ENCODE measurements around the gene MANBA. TPM values are rescaled to one million over a fixed set of nuclear protein-coding genes. Genes with fewer than 3 reads are reported as not detected.

MANBA gene
- total RNA-seq, 6 experiments from 2014 or later, result 11.3 to 18.2 (median 13.9) TPM

DNA sequence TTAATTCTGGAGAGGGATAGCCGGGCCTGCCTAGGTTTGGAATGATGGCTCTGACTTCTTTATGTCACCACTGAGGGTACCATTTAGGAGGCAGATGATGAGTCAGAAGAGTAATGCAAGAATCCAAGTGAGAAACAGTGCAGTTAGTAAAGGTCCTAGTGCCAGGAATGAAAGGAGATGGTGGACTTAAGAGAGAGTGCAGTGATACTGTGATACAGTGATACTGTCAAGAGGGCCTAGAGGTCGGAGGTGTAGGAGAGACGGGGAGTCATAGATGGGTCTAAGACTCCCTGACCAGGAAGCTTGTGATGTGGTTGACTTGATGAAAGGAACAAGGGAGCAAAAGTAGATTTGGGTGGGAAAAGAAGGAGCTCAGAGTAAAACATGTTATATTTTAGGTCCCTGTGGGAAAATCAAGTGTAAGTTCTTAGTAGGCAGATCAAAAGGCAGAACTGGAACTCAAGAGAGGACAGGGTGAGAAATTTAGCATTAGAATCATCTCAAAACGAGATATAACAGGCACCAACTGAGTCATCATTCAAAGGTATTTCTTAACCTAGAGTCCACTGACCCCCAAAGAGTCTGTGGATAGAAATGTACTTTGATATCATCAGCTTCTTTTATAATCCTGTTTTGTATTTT, 174.6 kb downstream of the MANBA start:
- no peak overlapping the region for H3K4me3 ChIP-seq
- WGBS (ENCODE audit: insufficient coverage, low coverage, low lambda C conversion rate, missing lambda C conversion rate), result 86% methylated on average over 4 of the region's 4 CpGs
- ATAC-seq, result no peak

DNA sequence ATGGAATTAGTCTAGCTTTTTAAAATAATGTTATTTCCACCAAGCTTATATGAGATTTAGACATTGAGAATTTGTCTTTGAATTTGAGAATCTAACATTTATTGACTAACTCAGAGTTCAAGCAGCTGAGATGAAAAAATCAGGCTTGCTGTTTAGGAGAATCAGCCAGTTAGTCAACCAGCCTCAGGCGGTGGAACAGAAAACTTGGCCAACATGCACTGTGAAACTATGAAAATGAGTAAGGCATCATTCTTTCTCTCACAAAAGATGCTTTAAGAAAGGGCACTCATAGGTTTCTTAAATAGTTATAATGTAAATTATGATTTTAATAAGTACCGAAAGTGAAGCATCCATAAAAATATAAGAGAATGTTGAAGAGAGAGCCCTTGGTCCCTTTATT, 175.4 kb downstream of the MANBA start:
- DNase-seq (no peak), ATAC-seq (no peak)
- H3K4me1 ChIP-seq, result peaks cover 0 to 3% (median 0%) of the 10 kb centered on the region in 4 donors
- TF ChIP-seq, protein P1, sequence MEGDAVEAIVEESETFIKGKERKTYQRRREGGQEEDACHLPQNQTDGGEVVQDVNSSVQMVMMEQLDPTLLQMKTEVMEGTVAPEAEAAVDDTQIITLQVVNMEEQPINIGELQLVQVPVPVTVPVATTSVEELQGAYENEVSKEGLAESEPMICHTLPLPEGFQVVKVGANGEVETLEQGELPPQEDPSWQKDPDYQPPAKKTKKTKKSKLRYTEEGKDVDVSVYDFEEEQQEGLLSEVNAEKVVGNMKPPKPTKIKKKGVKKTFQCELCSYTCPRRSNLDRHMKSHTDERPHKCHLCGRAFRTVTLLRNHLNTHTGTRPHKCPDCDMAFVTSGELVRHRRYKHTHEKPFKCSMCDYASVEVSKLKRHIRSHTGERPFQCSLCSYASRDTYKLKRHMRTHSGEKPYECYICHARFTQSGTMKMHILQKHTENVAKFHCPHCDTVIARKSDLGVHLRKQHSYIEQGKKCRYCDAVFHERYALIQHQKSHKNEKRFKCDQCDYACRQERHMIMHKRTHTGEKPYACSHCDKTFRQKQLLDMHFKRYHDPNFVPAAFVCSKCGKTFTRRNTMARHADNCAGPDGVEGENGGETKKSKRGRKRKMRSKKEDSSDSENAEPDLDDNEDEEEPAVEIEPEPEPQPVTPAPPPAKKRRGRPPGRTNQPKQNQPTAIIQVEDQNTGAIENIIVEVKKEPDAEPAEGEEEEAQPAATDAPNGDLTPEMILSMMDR (IDR thresholded peaks at IDR 0.05), result no peak
- TF ChIP-seq POLR2A (IDR thresholded peaks at IDR 0.05), result no peak
- H3K27me3 ChIP-seq, result no peaks in the 10 kb centered on the region
- H3K36me3 ChIP-seq, result peaks cover 0 to 58% (median 19%) of the 10 kb centered on the region in 4 donors
- no peak overlapping the region for H3K27ac ChIP-seq
- intact Hi-C loops (cut with DNase I), result no loop called here
- no peaks in the 10 kb centered on the region for H3K9me3 ChIP-seq
- 87% methylated on average over 2 of the region's 2 CpGs for WGBS (ENCODE audit: insufficient coverage, low coverage, low lambda C conversion rate, missing lambda C conversion rate)
- no peak overlapping the region for H3K4me3 ChIP-seq

More for the DNA sequence above, 174.6 kb downstream of the MANBA start:
- intact Hi-C loops (cut with DNase I), result no loop called here
- DNase-seq, result no peak
- H3K9me3 ChIP-seq, result no peaks in the 10 kb centered on the region
- no peaks in the 10 kb centered on the region for H3K27me3 ChIP-seq
- H3K27ac ChIP-seq, result no peak overlapping the region
- H3K4me1 ChIP-seq, result no peaks in the 10 kb centered on the region
- TF ChIP-seq POLR2A (IDR thresholded peaks at IDR 0.05), result no peak
- TF ChIP-seq, protein P1 (IDR thresholded peaks at IDR 0.05), result no peak
- H3K36me3 ChIP-seq, result peaks cover 0 to 51% (median 17%) of the 10 kb centered on the region in 4 donors

DNA sequence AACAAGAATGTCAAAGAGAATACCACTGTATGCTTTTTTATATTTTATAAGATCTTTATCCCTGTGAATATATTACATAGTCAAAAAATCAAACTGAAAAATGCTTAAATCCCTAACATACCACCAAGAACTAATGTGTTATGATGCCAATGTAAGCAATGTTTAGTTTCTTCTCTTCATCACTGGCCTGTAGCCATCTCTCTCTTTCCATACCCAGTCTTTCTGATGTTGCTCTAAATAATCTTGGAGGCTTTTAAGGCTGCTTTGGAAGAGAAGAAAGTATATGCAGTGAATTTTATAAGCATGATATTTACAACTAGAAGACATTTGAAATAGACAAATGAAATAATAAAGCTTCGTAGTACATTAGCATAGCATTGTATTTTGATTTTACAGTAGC, 176.7 kb downstream of the MANBA start:
- TF ChIP-seq, protein P1 (IDR thresholded peaks at IDR 0.05), result no peak
- no peak for TF ChIP-seq POLR2A (IDR thresholded peaks at IDR 0.05)
- peaks cover 0 to 60% (median 20%) of the 10 kb centered on the region in 4 donors for H3K36me3 ChIP-seq
- no peaks in the 10 kb centered on the region for H3K9me3 ChIP-seq
- H3K27me3 ChIP-seq, result no peaks in the 10 kb centered on the region
- H3K4me1 ChIP-seq, result peaks cover 0 to 10% (median 0%) of the 10 kb centered on the region in 4 donors
- ATAC-seq (no peak), DNase-seq (no peak)
- intact Hi-C loops (cut with DNase I), result no loop called here
- no peak overlapping the region for H3K4me3 ChIP-seq
- WGBS (ENCODE audit: insufficient coverage, low coverage, low lambda C conversion rate, missing lambda C conversion rate), result 92% methylated on average over 1 of the region's 1 CpG
- H3K27ac ChIP-seq, result no peak overlapping the region

Small RNA genes lying within 50 kb of the gene (small RNA-seq; reads per million reads assigned to genes)
- 0 reads per million in 2 experiments for gene AC018797.1

Other genes starting within 250 kb of the MANBA start
- 100 to 1,000 TPM; 127 to 304 (median 190) TPM for gene UBE2D3, start 66.6 kb upstream of the MANBA start, total RNA-seq
- gene CISD2, start 108.0 kb upstream of the MANBA start, total RNA-seq, result 10 to 100 TPM; 29.8 to 34.7 (median 33.1) TPM